Natural killer cell (primary cell): ENCODE results near the gene OR8H1. TPM values are rescaled to one million over a fixed set of nuclear protein-coding genes. Genes with fewer than 3 reads are reported as not detected.

Experiments used
- ATAC-seq, 3 donors: fragments of 150-1000 bp in 2 of 3; fragments of 200-7000 bp in 1 of 3; cut with Tn5 transposase; 1 replicate in 1 of 3; 2 replicates in 2 of 3; pipeline ENCODE4 v1.10.0; 2021; ENCODE audit warnings: mild to moderate bottlenecking in 2 of 3, moderate library complexity in 2 of 3
- DNase-seq, 2 donors: peaks; one replicate each; pipeline versions ENCODE4 v3.0.0 to v3.0.0-alpha.2; 2013 to 2021; ENCODE audit warnings: mixed read lengths in 1 of 2
- H3K27ac ChIP-seq: one replicate; pipeline ENCODE4 v1.5.1; 2013; ENCODE audit warnings: mild to moderate bottlenecking, low read length
- H3K27me3 ChIP-seq: one replicate; pipeline ENCODE4 v1.6.1; 2013; ENCODE audit warnings: low read length; ENCODE audit not compliant: control insufficient read depth, insufficient read depth
- H3K36me3 ChIP-seq: one replicate; pipeline ENCODE4 v1.6.1; 2013; ENCODE audit warnings: low read length; ENCODE audit not compliant: control insufficient read depth, insufficient read depth
- H3K4me1 ChIP-seq: one replicate; pipeline ENCODE4 v1.6.1; 2013; ENCODE audit warnings: low read length; ENCODE audit not compliant: control insufficient read depth, insufficient read depth
- H3K4me3 ChIP-seq: one replicate; pipeline ENCODE4 v1.5.1; 2013; ENCODE audit warnings: low read length
- H3K9me3 ChIP-seq: one replicate; pipeline ENCODE4 v1.6.1; 2013; ENCODE audit warnings: low read length; ENCODE audit not compliant: control insufficient read depth, insufficient read depth
- H3K27ac Mint-ChIP-seq, 2 donors: one replicate each; pipeline ENCODE4 v1.8.0; 2022; ENCODE audit warnings: mild to moderate bottlenecking in 2 of 2, mixed read lengths in 2 of 2, moderate library complexity in 1 of 2
- H3K27me3 Mint-ChIP-seq, 2 donors: one replicate each; pipeline ENCODE4 v1.8.0; 2022; ENCODE audit warnings: low read depth in 2 of 2, mixed read lengths in 2 of 2
- H3K36me3 Mint-ChIP-seq: one replicate; pipeline ENCODE4 v1.8.0; 2022; ENCODE audit warnings: mixed read lengths
- H3K4me1 Mint-ChIP-seq, 2 donors: one replicate each; pipeline ENCODE4 v1.8.0; 2022; ENCODE audit warnings: mixed read lengths in 2 of 2
- H3K4me3 Mint-ChIP-seq: one replicate; pipeline ENCODE4 v1.8.0; 2022; ENCODE audit warnings: mild to moderate bottlenecking, moderate library complexity, mixed read lengths
- H3K9me3 Mint-ChIP-seq, 2 donors: one replicate each; pipeline ENCODE4 v1.8.0; 2022; ENCODE audit warnings: mixed read lengths in 2 of 2
- CTCF ChIP-seq: fragments of 200-600 bp; IDR thresholded peaks from one replicate; pipeline ENCODE4 v1.8.0; 2022; ENCODE audit warnings: antibody characterized with exemption
- WGBS: methylation state at CpG from one replicate; pipeline ENCODE4 v1.1.7; 2013; ENCODE audit warnings: missing lambda C conversion rate; ENCODE audit not compliant: insufficient coverage; 5-methylcytosine and 5-hydroxymethylcytosine counted together
- intact Hi-C: fragments of 100-400 bp; cut with micrococcal nuclease; formaldehyde crosslinking; loops from one replicate; pipeline ENCODE4 v1.14.2; 2022
- total RNA-seq, 4 donors: library from RNA; stranded (reverse); fragments of 120-200 nt in 1 of 4; gene quantifications; one replicate each; pipeline versions ENCODE4 v1.2.3 to v1.2.4, GENCODE V29; 2013 to 2022

The OR8H1 gene
- total RNA-seq, 3 donors from 2014 or later (not counting 1 experiment from before 2014, with no cell fraction given), result not detected

- ATAC-seq (no peak), DNase-seq (no peak)
- Histone ChIP-seq H3K36me3 (no peaks in the 10 kb centered on the region), H3K27me3 (no peaks in the 10 kb centered on the region), H3K4me3 (no peak within 1 kb of the TSS), H3K9me3 (peaks cover 3% of the 10 kb centered on the region), H3K4me1 (no peaks in the 10 kb centered on the region), H3K27ac (no peak within 1 kb of the TSS)
- peaks cover 5% of the 10 kb centered on the region for H3K36me3 Mint-ChIP-seq
- H3K9me3 Mint-ChIP-seq, result peaks cover 15 to 21% of the 10 kb centered on the region in 2 donors
- no peak within 1 kb of the TSS for H3K4me3 Mint-ChIP-seq
- no peaks in the 10 kb centered on the region for H3K4me1 Mint-ChIP-seq
- no peaks in the 10 kb centered on the region for H3K27me3 Mint-ChIP-seq
- no peak within 1 kb of the TSS for H3K27ac Mint-ChIP-seq
- no peak for TF ChIP-seq CTCF
- intact Hi-C loops, result no loop called here
These were observed 22.8 kb upstream of the OR8H1 start, which contains the start of gene OR8K3 for GRCh38 chr11:56314844-56315243. TSS of gene OR8K3 (plus strand) at chr11:56315144. CDS start at chr11:56318307, 3,163 bp downstream.

DNA sequence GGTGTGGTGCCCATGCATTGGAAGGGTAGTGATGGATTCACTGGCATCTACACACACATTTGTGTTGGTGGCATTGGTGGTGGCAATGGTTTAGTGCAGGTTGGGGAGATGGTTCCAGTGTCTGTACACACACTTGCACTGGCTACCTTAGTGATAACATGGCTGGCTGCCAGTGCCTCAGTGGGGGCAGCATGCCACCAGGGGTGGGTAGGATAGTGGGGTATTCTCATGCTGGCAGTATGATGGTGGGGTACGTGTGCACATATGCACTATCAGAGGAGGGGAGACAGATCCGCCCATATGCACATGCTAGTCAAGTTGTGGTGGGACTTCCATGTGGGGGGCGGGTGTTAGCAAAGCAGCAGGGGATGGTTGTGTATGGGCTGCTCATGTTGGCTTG, 15.8 kb upstream of the OR8H1 start:
- peaks cover 20 to 44% of the 10 kb centered on the region in 2 donors for H3K9me3 Mint-ChIP-seq
- H3K36me3 Mint-ChIP-seq, result peaks cover 44% of the 10 kb centered on the region
- H3K4me3 Mint-ChIP-seq, result no peak overlapping the region
- H3K4me3 ChIP-seq, result no peak overlapping the region
- H3K36me3 ChIP-seq, result no peaks in the 10 kb centered on the region
- ATAC-seq (no peak), DNase-seq (no peak)
- H3K9me3 ChIP-seq, result peaks cover 10% of the 10 kb centered on the region
- intact Hi-C loops, result no loop called here
- H3K4me1 Mint-ChIP-seq, result no peaks in the 10 kb centered on the region
- no peak overlapping the region for H3K27ac Mint-ChIP-seq
- H3K4me1 ChIP-seq, result no peaks in the 10 kb centered on the region
- 91% methylated on average over 3 of the region's 3 CpGs for WGBS
- H3K27ac ChIP-seq, result no peak overlapping the region
- no peak for TF ChIP-seq CTCF
- H3K27me3 Mint-ChIP-seq, result no peaks in the 10 kb centered on the region
- H3K27me3 ChIP-seq, result no peaks in the 10 kb centered on the region

DNA sequence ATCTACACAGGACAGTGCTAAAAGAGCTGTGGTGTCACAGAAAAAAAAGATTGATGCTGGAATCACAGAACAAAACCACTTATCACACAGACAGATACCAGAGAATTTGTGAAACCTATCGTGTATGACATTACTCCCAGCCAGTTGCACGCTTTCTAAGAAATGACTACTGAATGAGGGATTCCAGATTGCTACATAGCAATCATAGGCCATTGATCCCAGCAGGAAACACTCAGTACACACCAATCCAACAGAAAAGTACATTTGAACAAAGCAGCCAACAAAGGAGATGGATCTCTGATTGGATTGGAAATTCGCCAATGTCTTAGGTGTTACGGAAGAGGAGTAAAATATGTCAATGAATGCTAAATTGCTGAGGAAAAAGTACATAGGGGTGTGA, 4.8 kb upstream of the OR8H1 start:
- H3K9me3 Mint-ChIP-seq, result peaks cover 11 to 23% of the 10 kb centered on the region in 2 donors
- intact Hi-C loops, result no loop called here
- H3K9me3 ChIP-seq, result no peaks in the 10 kb centered on the region
- ATAC-seq, result no peak
- peaks cover 7% of the 10 kb centered on the region for H3K36me3 Mint-ChIP-seq
- no peaks in the 10 kb centered on the region for H3K4me1 Mint-ChIP-seq
- WGBS, result 88% methylated on average over 4 of the region's 4 CpGs
- no peak overlapping the region for H3K4me3 ChIP-seq
- no peaks in the 10 kb centered on the region for H3K27me3 Mint-ChIP-seq
- H3K4me3 Mint-ChIP-seq, result no peak overlapping the region
- no peaks in the 10 kb centered on the region for H3K4me1 ChIP-seq
- DNase-seq, result no peak
- no peak overlapping the region for H3K27ac Mint-ChIP-seq
- no peak overlapping the region for H3K27ac ChIP-seq
- H3K36me3 ChIP-seq, result no peaks in the 10 kb centered on the region
- no peak for TF ChIP-seq CTCF
- H3K27me3 ChIP-seq, result no peaks in the 10 kb centered on the region

- no peaks in the 10 kb centered on the region for H3K9me3 ChIP-seq
- no peak within 1 kb of the TSS for H3K27ac ChIP-seq
- no peak within 1 kb of the TSS for H3K4me3 ChIP-seq
- H3K4me1 ChIP-seq, result no peaks in the 10 kb centered on the region
- DNase-seq (no peak), ATAC-seq (no peak)
- H3K4me1 Mint-ChIP-seq, result no peaks in the 10 kb centered on the region
- H3K36me3 Mint-ChIP-seq, result no peaks in the 10 kb centered on the region
- no peak for TF ChIP-seq CTCF
- no peak within 1 kb of the TSS for H3K4me3 Mint-ChIP-seq
- no peak within 1 kb of the TSS for H3K27ac Mint-ChIP-seq
- H3K36me3 ChIP-seq, result no peaks in the 10 kb centered on the region
- no peaks in the 10 kb centered on the region for H3K27me3 Mint-ChIP-seq
- H3K9me3 Mint-ChIP-seq, result peaks cover 13 to 29% of the 10 kb centered on the region in 2 donors
- intact Hi-C loops, result no loop called here
- no peaks in the 10 kb centered on the region for H3K27me3 ChIP-seq
These were observed 18.2 kb downstream of the OR8H1 start, which contains the start of gene OR5T1 for GRCh38 chr11:56273854-56274253. TSS of gene OR5T1 (plus strand) at chr11:56274154. CDS start at chr11:56275639, 1,485 bp downstream.
